GM13976 (cell line): ENCODE data around the gene UCP2.

Experiments
- DNase-seq: peaks from one replicate; pipeline ENCODE4 v3.0.0; 2012; ENCODE audit warnings: low spot score
- CTCF ChIP-seq: IDR thresholded peaks from 2 replicates; pipeline ENCODE4 v1.5.1; 2012; ENCODE audit warnings: borderline replicate concordance, mild to moderate bottlenecking; ENCODE audit not compliant: insufficient read depth; ENCODE audit errors: extremely low read depth, missing control alignments, control extremely low read depth
- in situ Hi-C: fragments of 300-500 bp; cut with MboI; formaldehyde crosslinking; loops from one replicate; pipeline ENCODE4 v1.12.0; 2022; ENCODE audit warnings: low sequenced_read_pairs, mixed read lengths, inconsistent platforms; ENCODE audit not compliant: unreplicated experiment

The UCP2 gene

GRCh38 chr11:73931039-73931645 is 51.5 kb downstream of the UCP2 start:
- peak; percentile 58 for DNase-seq
- TF ChIP-seq CTCF: no peak
- in situ Hi-C loops: no loop called here

- DNase-seq: no peak
- TF ChIP-seq CTCF: no peak
- in situ Hi-C loops: no loop called here
Observed at GRCh38 chr11:73929388-73929787, 53.3 kb downstream of the UCP2 start.
